Dermis microvascular lymphatic vessel endothelial cell (primary cell): ENCODE results near the gene CCNJL. TPM values are rescaled to one million over a fixed set of nuclear protein-coding genes. Genes with fewer than 3 reads are reported as not detected.

Source experiments
- DNase-seq, 2 donors: peaks; one replicate each; pipeline versions ENCODE4 v3.0.0 to v3.0.0-alpha.2; 2010; ENCODE audit warnings: low read depth in 2 of 2
- total RNA-seq: library from RNA; depleted of rRNA; stranded (reverse); fragments of >200 nt; gene quantifications from 2 replicates; pipeline ENCODE4 v1.2.1, GENCODE V29; 2014

Gene CCNJL
- total RNA-seq, 1 donor from 2014 or later: 4.0 TPM

DNA sequence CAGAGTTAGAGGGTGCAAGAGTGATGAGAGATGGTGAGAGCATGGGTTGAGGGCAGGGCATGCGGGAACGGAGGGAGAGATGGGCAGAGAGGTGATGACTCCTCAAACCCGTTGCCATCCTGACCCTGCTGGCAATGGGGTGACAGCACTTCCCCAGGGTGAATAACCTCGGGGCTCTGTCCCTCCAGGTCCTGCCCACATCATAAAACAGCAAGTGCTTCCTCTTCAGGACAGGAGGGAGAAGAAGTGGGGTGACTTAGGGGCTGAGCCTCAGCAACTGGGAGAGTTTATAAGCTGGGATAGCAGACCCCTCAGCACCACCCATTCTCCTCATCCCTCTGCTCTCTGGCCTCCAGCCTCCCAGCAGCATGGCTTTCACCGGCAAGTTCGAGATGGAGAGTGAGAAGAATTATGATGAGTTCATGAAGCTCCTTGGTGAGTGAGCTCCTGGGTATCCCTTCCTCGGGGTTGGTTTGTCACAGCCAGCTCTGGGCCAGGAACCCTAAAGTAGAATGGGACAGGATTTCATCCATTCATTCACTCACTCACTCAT, 83.1 kb downstream of the CCNJL start, which contains the start of gene FABP6:
Gene FABP6, plus strand, starts transcription at position 317 of the 553 bp plus-strand sequence. Its CDS starts 52 bp downstream, at position 369.
- DNase-seq: no peak

DNA sequence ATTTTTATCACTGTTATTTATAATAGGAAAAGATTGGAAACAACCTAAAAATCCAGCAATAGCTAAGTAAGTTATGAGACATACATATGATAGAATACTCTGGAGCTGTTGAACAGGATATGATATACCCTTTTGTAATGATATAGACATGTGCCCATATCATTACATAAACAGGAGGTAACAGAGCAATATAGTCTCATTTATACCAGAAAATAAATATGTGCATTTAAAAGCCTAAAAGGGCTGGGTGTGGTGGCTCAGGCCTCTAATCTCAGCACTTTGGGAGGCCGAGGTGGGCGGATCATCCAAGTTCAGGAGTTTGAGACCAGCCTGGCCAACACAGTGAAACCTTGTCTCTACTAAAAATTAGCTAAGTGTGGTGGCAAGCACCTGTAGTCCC, 85.4 kb downstream of the CCNJL start:
- no peak for DNase-seq

DNA sequence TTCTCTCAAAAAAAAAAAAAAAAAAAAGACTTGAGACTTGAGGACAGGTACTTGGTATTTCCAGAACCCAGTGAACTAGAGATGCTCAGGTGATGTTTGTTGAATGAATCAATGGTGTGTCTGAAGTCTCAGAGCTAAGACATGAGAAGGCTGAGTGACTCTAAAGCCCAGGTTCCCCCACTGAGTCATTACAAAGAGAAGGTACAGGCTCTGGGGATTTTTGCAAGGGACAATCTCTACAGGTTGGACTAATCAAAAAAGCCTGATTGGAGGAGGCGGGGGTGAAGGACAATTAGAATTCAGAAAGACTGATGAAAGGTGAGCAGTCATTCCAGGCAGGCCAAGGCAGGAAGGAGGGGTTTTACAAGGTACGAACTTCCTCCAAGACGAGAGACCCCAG, 91.3 kb downstream of the CCNJL start:
- no peak for DNase-seq

DNA sequence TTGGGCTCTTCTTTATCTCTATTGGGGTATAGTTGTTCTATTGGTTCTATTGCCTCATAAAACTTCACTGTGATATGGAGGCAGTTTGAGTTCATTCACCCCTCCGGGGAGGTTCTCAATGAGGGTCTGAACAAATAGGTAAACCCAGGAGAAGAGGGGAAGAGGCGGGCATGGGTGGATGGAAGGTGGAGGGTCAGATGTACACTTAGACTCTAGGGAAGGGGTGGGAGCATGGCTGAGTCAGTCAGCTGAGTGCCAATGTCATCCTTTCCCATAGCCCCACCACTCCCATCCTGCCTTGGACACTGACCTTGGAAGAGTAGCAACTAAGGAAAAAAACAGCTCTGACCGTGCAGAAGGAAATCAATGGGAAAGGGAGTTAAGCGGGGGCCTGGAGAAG, 93.0 kb downstream of the CCNJL start:
- DNase-seq: no peak

DNA sequence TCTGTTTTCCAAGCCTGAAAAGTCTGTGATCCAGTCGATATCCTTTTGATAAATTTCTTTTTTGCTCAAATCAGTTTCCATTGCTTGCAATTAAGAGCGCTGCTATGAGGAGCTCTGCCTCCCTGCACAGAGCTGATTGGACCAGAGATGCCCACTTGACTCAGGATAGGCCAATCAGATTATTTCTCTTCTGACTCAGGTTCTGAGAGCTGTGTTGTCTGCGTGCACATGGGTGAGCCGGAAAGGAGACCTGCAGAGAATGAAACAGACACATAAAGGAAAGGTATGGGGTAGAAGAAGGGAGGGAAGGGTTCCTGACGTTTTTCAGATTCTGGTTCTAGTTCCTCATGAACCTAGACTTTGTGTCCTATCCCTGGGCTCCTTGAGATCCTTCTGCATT, 98.8 kb downstream of the CCNJL start:
- DNase-seq: no peak

DNA sequence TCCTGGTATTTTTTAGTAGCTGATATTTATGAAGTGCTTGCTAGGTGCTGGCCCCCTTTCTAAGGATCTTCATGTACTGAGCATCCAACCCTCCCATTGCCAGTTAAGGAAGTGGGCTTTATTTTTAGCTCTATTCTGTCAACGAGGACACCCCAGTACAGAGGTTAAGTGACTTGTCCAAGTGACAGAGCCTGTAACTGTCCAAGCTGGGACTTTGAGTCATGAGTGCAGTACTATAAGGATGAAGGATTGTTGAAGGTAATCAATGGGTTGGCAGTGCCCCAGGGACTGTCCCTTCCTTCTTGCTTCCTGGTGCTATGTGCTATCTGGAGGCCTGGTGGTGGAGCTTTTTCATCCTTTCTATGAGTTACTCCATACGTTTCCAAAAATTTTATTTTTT, 101.0 kb downstream of the CCNJL start:
- no peak for DNase-seq

DNA sequence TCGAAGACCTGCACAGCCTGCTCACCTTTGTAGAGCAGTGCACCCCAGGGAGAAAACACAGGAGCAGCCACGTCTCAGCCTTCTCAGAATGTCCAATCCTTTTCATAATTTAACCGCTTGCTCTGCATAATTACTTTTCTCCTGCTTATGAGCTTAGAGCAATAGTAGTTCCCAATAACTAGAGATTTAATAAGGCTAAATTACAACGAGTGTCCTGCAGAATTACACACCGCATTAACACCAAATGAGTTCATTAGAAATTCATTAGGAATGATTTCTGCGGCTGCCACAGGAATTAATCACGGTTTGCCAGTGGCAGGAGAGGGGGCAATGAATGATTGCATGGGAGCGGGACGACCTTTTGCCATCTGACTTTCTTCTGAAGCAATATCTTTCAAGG, 101.8 kb downstream of the CCNJL start:
- no peak for DNase-seq

DNA sequence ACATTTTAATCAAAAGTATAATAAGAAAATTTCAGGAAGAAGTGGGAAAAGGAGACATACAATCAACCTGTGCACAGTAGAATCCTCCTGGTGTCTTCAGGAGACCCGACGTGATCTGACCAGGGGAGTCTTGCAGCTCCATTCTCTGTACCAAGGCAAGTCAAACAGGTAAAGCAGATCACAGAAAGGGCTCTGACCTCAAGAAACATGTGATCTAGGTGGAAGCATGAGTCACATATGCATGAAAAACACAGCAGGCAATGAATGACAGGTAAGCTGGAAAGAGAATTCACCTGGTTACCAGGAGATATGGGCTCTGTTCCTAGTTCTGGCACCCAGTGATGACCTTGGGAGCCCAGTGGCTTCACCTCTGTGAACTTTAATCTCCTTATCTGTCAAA, 102.4 kb downstream of the CCNJL start:
- no peak for DNase-seq

DNA sequence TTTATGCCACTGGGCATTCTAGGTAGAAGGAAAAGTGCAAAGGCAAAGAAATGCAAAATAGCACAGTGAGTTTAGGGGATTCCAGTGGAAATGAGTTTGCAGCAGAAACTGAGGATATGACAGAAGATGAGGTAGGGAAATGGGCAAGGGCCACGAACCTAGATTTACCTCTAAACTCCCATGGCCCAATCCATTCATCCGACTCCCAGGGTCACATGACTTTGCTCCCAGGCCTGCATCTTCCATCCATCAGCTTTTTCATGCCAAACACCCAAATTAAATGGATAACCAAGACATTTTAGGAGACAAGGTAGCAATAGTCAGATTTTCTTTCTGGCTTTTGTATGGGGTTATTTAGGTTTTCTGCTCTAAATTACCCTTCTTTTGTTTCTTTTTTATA, 105.3 kb downstream of the CCNJL start:
- DNase-seq: no peak

Other genes with a start within 250 kb of the CCNJL start
- 9.0 and 12.1 TPM in 2 replicates for gene PWWP2A, start 193.1 kb downstream of the CCNJL start, total RNA-seq
- not detected in 2 replicates for gene FABP6, start 83.1 kb downstream of the CCNJL start, total RNA-seq
- 0.26 and 0.38 TPM in 2 replicates for gene C1QTNF2, start 58.1 kb upstream of the CCNJL start, total RNA-seq
- gene FAM200C, start 87.5 kb upstream of the CCNJL start, total RNA-seq: 2.9 and 3.1 TPM in 2 replicates
- 35.9 and 40.3 TPM in 2 replicates for gene SLU7, start 106.5 kb upstream of the CCNJL start, total RNA-seq
- 47.0 and 102 TPM in 2 replicates for gene PTTG1, start 109.3 kb upstream of the CCNJL start, total RNA-seq